H1 (cell line): ENCODE results near the gene SRRM4. TPM values are rescaled to one million over a fixed set of nuclear protein-coding genes. Genes with fewer than 3 reads are reported as not detected.

Source experiments
- ASH2L ChIP-seq: fragments of 200-600, 300-600 bp; sonication (generic); IDR thresholded peaks from one replicate; pipeline ENCODE4 v1.7.1; 2017; ENCODE audit warnings: low read length
- CREB1 ChIP-seq: IDR thresholded peaks from 2 replicates; pipeline ENCODE4 v1.6.1; 2012; ENCODE audit warnings: inconsistent platforms
- CTBP2 ChIP-seq: IDR thresholded peaks from 2 replicates; pipeline ENCODE4 v1.7.0; 2011; ENCODE audit warnings: borderline replicate concordance, mild to moderate bottlenecking, moderate library complexity, mixed read lengths, low read length; ENCODE audit not compliant: insufficient read depth, insufficient read length
- GABPA ChIP-seq: IDR thresholded peaks from 2 replicates; pipeline ENCODE4 v1.6.1; 2011; ENCODE audit warnings: mild to moderate bottlenecking, low read length, moderate library complexity, borderline replicate concordance; ENCODE audit not compliant: insufficient read depth
- PHF8 ChIP-seq: fragments of 200-600 bp; sonication (generic); conservative IDR thresholded peaks from 2 replicates; pipeline ENCODE4 v1.7.1; 2012; ENCODE audit warnings: low read depth, mild to moderate bottlenecking, inconsistent platforms, low read length, moderate library complexity
- polyA plus RNA-seq, 7 experiments: library from polyadenylated mRNA; depleted of rRNA in 3 of 7; stranded (reverse) in 5 of 7; unstranded in 2 of 7; fragments of >200 nt in 5 of 7; fragments of 200-250 nt in 2 of 7; gene quantifications; 1 replicate in 5 of 7; 2 replicates in 1 of 7; 4 replicates in 1 of 7; pipeline versions ENCODE4 v1.2.1 to v1.2.3, GENCODE V29; 2011 to 2013; ENCODE audit warnings: missing spikeins in 2 of 7, mixed read lengths in 2 of 7
- total RNA-seq: library from RNA; stranded (reverse); fragmentation: NEBNext Ultra II Directional; extraction: Animal tissue kit (Norgen Biotek cat#: 25700); gene quantifications from 2 replicates; pipeline ENCODE4 v1.2.1, GENCODE V29; 2021
- TF ChIP-seq, protein P1 (sequence below): IDR thresholded peaks from 2 replicates; pipeline ENCODE4 v1.6.1; 2011; ENCODE audit warnings: low read length, improper control_type of control experiment

SRRM4 gene
- total and polyA plus RNA-seq, 2 of the 8 experiments (the other 6 are each of a cell fraction or from before 2014, with no cell fraction given) = 0.53 to 1.1 TPM

DNA sequence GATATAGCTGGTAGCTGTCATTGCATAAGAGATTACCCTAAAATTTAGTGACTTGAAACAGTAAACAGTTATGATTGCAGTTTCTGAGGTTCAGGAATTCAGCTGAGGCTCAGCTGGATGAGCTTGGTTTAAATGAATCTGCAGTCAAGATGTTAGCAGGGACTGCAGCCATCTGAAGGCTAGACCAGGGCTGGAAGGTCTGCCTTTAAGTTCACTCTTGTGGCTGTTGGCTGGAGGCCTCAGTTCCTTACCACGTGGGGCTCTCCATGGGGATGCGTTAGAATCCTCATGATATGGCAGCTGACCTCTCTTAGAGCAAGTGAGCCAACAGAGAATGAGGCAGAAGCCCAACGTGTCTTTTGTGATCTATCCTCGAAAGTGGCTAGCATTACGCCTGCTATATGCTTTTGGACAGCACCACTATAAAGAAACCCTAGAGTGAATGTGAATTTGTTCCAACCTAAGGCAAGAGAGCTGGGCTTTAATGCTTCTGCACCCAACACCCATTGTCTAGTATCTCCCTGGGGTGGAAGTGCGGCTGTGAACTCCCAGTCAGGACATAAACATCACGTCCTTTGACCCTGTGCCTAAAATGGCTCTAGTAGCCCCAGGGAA, 223.4 kb downstream of the SRRM4 start (continued):
- no peak for TF ChIP-seq GABPA
- TF ChIP-seq, protein P1, sequence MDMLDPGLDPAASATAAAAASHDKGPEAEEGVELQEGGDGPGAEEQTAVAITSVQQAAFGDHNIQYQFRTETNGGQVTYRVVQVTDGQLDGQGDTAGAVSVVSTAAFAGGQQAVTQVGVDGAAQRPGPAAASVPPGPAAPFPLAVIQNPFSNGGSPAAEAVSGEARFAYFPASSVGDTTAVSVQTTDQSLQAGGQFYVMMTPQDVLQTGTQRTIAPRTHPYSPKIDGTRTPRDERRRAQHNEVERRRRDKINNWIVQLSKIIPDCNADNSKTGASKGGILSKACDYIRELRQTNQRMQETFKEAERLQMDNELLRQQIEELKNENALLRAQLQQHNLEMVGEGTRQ = no peak
- no peak for TF ChIP-seq PHF8
- TF ChIP-seq CREB1 = no peak
- no peak for TF ChIP-seq ASH2L
- no peak for TF ChIP-seq CTBP2
- TF ChIP-seq, all 59 proteins: peak for 0
